ENCODE measurements around the gene PDAP1.

Gene PDAP1

DNA sequence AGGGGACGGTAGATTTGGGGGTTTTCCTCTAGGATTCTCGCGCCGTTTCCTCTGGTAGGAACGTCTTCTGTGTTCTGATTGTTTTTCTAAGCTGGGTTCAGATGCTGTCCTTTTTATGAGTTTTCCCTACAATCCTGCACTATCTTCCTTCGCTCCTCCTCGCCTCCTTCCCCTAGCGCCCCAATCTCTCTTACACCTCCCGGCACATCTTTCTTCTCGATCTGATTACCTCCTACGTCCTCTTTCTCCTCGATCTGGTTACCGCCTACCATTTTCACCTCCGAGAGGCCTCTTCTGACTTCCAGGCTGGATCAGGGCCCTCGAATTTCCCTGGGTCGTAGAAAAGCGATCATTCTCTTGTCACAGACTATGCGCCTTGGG is 785 bp upstream of the PDAP1 start:
- H3K9ac ChIP-seq (ENCODE audit: low read length in 2 of 2): peak overlapping the region; percentile 97 to 99
- H3K27ac ChIP-seq (ENCODE audit: low read length): peak overlapping the region; percentile 98
- H3K4me3 ChIP-seq (ENCODE audit: low read length in 2 of 2): peak overlapping the region; percentile 89 to 99
- no peaks in the 10 kb centered on the region for H3K9me3 ChIP-seq (ENCODE audit: control insufficient read depth in 2 of 2, low read length in 2 of 2)
- H3K4me1 ChIP-seq (ENCODE audit: control insufficient read depth, insufficient read depth, low read length): peaks cover 39% of the 10 kb centered on the region
- H3K27me3 ChIP-seq (ENCODE audit: control insufficient read depth in 1 of 2, insufficient read depth in 2 of 2, low read length in 2 of 2): no peaks in the 10 kb centered on the region
- H3K36me3 ChIP-seq (ENCODE audit: control insufficient read depth in 2 of 2, insufficient read depth in 2 of 2, low read length in 2 of 2): peaks cover 20 to 28% of the 10 kb centered on the region in 2 donors

DNA sequence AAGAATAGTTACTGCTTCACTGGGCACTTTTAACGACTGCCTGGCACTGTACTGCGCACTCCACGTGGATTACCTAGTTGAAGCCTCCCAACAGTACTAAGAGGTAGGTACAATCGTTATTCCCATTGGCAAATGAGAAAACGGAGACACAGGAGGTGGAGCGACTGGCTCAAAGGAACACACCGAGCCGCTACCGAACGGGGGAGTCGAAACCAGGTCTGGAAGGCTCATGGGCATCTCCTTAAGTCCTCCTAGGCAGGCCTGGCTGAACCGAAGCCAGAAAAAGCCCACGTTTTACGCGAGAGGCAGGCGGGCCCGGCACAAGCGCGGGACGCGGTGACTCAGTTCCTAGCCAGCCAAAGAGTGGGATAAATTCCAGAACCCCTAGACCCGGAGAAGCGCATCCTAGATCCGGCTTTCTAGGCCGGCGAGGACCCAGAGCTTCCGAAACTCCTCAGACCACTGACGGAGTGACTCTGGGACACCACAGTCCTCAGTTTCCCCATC is 472 bp downstream of the PDAP1 start:
- H3K27ac ChIP-seq (ENCODE audit: low read length): peak overlapping the region; percentile 98
- peak overlapping the region; percentile 89 to 99 for H3K4me3 ChIP-seq (ENCODE audit: low read length in 2 of 2)
- no peaks in the 10 kb centered on the region for H3K27me3 ChIP-seq (ENCODE audit: control insufficient read depth in 1 of 2, insufficient read depth in 2 of 2, low read length in 2 of 2)
- H3K9me3 ChIP-seq (ENCODE audit: control insufficient read depth in 2 of 2, low read length in 2 of 2): no peaks in the 10 kb centered on the region
- H3K9ac ChIP-seq (ENCODE audit: low read length in 2 of 2): peak overlapping the region; percentile 97 to 99
- H3K4me1 ChIP-seq (ENCODE audit: control insufficient read depth, insufficient read depth, low read length): peaks cover 42% of the 10 kb centered on the region
- H3K36me3 ChIP-seq (ENCODE audit: control insufficient read depth in 2 of 2, insufficient read depth in 2 of 2, low read length in 2 of 2): peaks cover 23 to 35% of the 10 kb centered on the region in 2 donors

DNA sequence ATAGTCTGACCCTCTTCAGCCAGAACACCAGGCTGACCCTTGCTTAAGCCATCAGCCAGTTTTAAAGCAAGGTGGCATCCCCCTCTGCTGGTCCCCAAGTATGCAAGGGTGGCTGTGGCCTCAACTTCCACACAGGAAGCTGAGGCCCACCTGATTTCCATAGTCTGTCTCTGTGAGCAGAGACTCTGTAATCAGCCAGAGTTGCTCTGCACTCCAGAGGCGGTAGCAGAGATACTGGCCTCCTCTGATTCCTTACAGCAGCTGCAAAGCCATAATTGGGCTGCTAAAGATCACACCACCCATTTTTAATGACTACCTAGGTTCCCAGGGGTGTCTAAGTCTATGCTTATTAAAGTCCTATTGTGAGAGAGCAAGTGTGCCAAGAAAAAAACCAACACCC is 1.8 kb downstream of the PDAP1 start:
- Histone ChIP-seq H3K9me3 (ENCODE audit: control insufficient read depth in 2 of 2, low read length in 2 of 2) (no peaks in the 10 kb centered on the region), H3K9ac (ENCODE audit: low read length in 2 of 2) (peak overlapping the region in 1 of 2 donors; percentile 97), H3K27ac (ENCODE audit: low read length) (no peak overlapping the region), H3K4me3 (ENCODE audit: low read length in 2 of 2) (peak overlapping the region in 1 of 2 donors; percentile 14), H3K4me1 (ENCODE audit: control insufficient read depth, insufficient read depth, low read length) (peaks cover 42% of the 10 kb centered on the region), H3K36me3 (ENCODE audit: control insufficient read depth in 2 of 2, insufficient read depth in 2 of 2, low read length in 2 of 2) (peaks cover 17 to 29% of the 10 kb centered on the region in 2 donors), H3K27me3 (ENCODE audit: control insufficient read depth in 1 of 2, insufficient read depth in 2 of 2, low read length in 2 of 2) (no peaks in the 10 kb centered on the region)

DNA sequence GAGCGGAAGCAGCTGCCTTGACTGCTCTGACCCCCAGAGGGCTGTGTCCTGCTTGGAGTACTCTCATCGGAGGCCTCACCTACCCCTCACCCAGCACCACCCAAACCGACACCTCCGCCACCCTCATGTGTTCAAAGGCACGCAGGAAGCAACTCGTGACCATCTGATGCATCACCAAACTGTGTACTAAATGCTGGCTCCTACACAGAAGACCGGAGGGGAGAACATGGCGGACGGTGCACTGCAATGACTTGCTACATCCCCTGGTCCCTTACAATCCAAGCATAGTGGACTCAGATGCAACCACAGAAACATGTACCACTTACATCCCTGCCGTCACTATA is 3.4 kb downstream of the PDAP1 start:
- H3K4me3 ChIP-seq (ENCODE audit: low read length in 2 of 2): no peak overlapping the region
- H3K9me3 ChIP-seq (ENCODE audit: control insufficient read depth in 2 of 2, low read length in 2 of 2): no peaks in the 10 kb centered on the region
- H3K36me3 ChIP-seq (ENCODE audit: control insufficient read depth in 2 of 2, insufficient read depth in 2 of 2, low read length in 2 of 2): peaks cover 22 to 32% of the 10 kb centered on the region in 2 donors
- H3K27ac ChIP-seq (ENCODE audit: low read length): no peak overlapping the region
- no peak overlapping the region for H3K9ac ChIP-seq (ENCODE audit: low read length in 2 of 2)
- peaks cover 37% of the 10 kb centered on the region for H3K4me1 ChIP-seq (ENCODE audit: control insufficient read depth, insufficient read depth, low read length)
- no peaks in the 10 kb centered on the region for H3K27me3 ChIP-seq (ENCODE audit: control insufficient read depth in 1 of 2, insufficient read depth in 2 of 2, low read length in 2 of 2)

DNA sequence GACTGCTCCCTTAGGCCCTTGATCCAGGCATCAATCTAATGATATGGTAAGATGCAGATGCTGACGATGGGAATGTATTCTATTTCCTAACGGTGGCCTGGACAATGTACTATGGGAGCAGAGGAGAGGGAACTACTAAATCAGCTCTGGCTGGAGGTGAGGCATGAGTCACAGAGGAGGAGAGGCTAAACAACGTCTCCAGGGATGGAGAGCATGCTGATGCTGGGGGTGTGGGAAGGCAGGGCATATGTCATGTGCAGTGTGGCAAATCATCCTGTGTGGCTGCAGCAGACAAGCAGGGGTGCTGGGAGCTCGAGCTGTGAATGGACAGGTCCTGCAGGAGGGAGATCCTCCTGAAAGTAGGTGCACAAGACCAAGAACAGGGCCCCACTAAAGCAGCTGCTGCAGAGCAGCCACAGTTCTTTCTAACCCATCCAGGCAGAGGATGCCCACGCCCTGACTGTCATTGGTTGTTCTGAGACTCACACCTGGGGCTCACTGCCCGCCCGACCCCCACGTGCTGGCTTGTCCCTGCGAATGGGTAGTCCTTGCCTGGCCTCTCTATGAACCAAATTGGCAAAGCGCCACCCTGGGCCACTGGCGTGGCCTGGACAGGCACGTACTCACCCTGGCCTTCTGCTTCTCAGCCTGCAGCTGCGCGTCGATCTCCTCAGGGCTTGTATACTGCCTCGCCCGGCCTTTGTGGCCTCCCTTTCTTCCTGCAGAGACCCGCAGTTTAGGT is 4.0 kb downstream of the PDAP1 start:
- H3K27ac ChIP-seq (ENCODE audit: low read length): no peak overlapping the region
- H3K36me3 ChIP-seq (ENCODE audit: control insufficient read depth in 2 of 2, insufficient read depth in 2 of 2, low read length in 2 of 2): peaks cover 23 to 37% of the 10 kb centered on the region in 2 donors
- no peak overlapping the region for H3K4me3 ChIP-seq (ENCODE audit: low read length in 2 of 2)
- H3K9me3 ChIP-seq (ENCODE audit: control insufficient read depth in 2 of 2, low read length in 2 of 2): no peaks in the 10 kb centered on the region
- H3K9ac ChIP-seq (ENCODE audit: low read length in 2 of 2): no peak overlapping the region
- no peaks in the 10 kb centered on the region for H3K27me3 ChIP-seq (ENCODE audit: control insufficient read depth in 1 of 2, insufficient read depth in 2 of 2, low read length in 2 of 2)
- peaks cover 31% of the 10 kb centered on the region for H3K4me1 ChIP-seq (ENCODE audit: control insufficient read depth, insufficient read depth, low read length)

DNA sequence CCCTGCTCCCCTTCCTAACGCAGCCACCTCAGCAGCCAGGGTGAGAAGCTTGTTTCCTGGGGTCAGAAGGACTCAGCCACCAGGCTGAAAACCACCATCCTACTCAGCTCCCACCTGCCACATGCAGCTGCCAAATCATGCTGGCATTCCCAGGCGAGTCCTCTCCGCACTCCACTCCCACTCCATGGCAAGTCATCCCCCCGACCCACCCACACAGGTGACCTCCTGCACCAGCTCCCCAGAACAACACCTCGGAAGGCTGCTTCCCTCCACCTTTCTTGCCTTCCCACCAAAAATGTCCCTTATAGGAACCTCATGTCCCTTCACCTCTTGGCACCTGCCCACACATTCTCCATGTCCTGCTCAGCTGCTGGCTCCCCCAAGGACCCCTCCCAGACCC is 4.6 kb downstream of the PDAP1 start:
- Histone ChIP-seq H3K9ac (ENCODE audit: low read length in 2 of 2) (no peak overlapping the region), H3K4me3 (ENCODE audit: low read length in 2 of 2) (no peak overlapping the region), H3K9me3 (ENCODE audit: control insufficient read depth in 2 of 2, low read length in 2 of 2) (no peaks in the 10 kb centered on the region), H3K36me3 (ENCODE audit: control insufficient read depth in 2 of 2, insufficient read depth in 2 of 2, low read length in 2 of 2) (peaks cover 28 to 42% of the 10 kb centered on the region in 2 donors), H3K4me1 (ENCODE audit: control insufficient read depth, insufficient read depth, low read length) (peaks cover 29% of the 10 kb centered on the region), H3K27ac (ENCODE audit: low read length) (no peak overlapping the region), H3K27me3 (ENCODE audit: control insufficient read depth in 1 of 2, insufficient read depth in 2 of 2, low read length in 2 of 2) (no peaks in the 10 kb centered on the region)

DNA sequence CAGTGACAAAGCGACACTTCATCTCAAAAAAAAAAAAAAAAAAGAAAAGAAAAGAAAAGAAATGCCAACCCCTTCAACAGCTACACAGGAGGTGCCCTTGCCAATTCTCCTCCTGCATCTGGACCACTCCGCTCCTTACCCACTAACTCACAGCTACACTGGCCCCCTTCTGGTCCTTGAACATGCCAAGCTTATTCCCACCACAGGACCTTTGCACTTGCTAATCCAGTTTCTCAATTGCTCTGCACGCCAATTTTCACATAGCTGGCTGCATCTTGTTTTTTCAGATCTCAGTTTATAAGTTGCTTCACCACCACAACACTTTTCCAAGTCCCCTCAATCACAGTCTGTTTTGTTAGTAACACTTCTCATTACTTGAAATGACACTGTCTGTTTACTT is 5.5 kb downstream of the PDAP1 start:
- Histone ChIP-seq H3K36me3 (ENCODE audit: control insufficient read depth in 2 of 2, insufficient read depth in 2 of 2, low read length in 2 of 2) (peaks cover 31 to 46% of the 10 kb centered on the region in 2 donors), H3K9me3 (ENCODE audit: control insufficient read depth in 2 of 2, low read length in 2 of 2) (no peaks in the 10 kb centered on the region), H3K4me1 (ENCODE audit: control insufficient read depth, insufficient read depth, low read length) (peaks cover 28% of the 10 kb centered on the region), H3K4me3 (ENCODE audit: low read length in 2 of 2) (no peak overlapping the region), H3K9ac (ENCODE audit: low read length in 2 of 2) (no peak overlapping the region), H3K27ac (ENCODE audit: low read length) (no peak overlapping the region), H3K27me3 (ENCODE audit: control insufficient read depth in 1 of 2, insufficient read depth in 2 of 2, low read length in 2 of 2) (no peaks in the 10 kb centered on the region)

DNA sequence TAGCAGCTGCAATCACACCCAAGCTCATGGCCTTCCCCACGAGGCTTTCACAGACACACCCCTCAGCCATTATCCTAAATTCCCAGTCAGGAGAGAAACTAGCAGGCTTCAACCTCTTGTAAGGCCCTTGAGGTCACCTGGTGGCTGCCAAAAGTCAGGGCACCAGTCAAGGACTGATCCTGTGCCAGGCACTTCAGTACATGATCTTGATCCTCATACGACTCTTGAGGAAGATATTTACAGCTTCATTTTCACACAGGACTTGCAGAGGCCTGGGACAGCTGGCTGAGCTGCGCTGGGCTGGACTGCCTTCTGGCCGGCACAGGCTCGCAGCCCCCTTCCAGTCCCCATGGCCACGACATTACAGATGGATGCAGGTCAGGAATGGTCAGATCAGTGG is 8.8 kb downstream of the PDAP1 start:
- H3K27ac ChIP-seq (ENCODE audit: low read length): no peak overlapping the region
- peaks cover 41 to 53% of the 10 kb centered on the region in 2 donors for H3K36me3 ChIP-seq (ENCODE audit: control insufficient read depth in 2 of 2, insufficient read depth in 2 of 2, low read length in 2 of 2)
- no peak overlapping the region for H3K9ac ChIP-seq (ENCODE audit: low read length in 2 of 2)

DNA sequence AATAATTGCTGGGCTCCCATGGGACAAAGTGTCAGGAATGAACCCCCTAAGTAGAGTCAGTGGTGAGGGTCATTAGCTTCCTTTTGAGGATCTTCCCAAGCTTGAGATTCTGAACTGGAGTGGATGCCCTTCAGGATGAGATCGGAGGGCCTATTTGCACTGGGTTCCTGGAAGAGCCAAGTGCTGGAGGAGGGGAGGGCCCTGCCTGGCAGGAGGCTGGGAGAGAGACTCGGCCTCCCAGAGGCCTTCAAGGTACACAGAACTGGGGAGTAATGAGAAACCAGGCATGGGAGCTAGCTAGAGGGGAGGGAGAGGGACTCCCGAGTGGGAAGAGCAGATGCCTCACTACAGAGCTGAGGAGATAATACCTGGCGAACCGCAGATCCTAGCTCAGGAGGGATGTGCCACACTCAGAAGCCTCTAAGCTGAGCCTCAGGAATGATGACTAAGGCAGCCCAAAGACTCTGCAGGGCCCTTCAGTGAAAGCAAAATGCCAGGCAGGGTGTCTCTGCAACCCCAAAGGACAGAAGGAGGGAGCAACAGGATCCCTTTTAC is 9.4 kb downstream of the PDAP1 start:
- Histone ChIP-seq H3K4me1 (ENCODE audit: control insufficient read depth, insufficient read depth, low read length) (peaks cover 4% of the 10 kb centered on the region), H3K4me3 (ENCODE audit: low read length in 2 of 2) (no peak overlapping the region), H3K36me3 (ENCODE audit: control insufficient read depth in 2 of 2, insufficient read depth in 2 of 2, low read length in 2 of 2) (peaks cover 40 to 47% of the 10 kb centered on the region in 2 donors), H3K27ac (ENCODE audit: low read length) (no peak overlapping the region), H3K9ac (ENCODE audit: low read length in 2 of 2) (no peak overlapping the region), H3K9me3 (ENCODE audit: control insufficient read depth in 2 of 2, low read length in 2 of 2) (no peaks in the 10 kb centered on the region), H3K27me3 (ENCODE audit: control insufficient read depth in 1 of 2, insufficient read depth in 2 of 2, low read length in 2 of 2) (no peaks in the 10 kb centered on the region)

More for the DNA sequence above, 8.8 kb downstream of the PDAP1 start:
- H3K4me1 ChIP-seq (ENCODE audit: control insufficient read depth, insufficient read depth, low read length): peaks cover 7% of the 10 kb centered on the region
- no peaks in the 10 kb centered on the region for H3K27me3 ChIP-seq (ENCODE audit: control insufficient read depth in 1 of 2, insufficient read depth in 2 of 2, low read length in 2 of 2)
- no peak overlapping the region for H3K4me3 ChIP-seq (ENCODE audit: low read length in 2 of 2)
- no peaks in the 10 kb centered on the region for H3K9me3 ChIP-seq (ENCODE audit: control insufficient read depth in 2 of 2, low read length in 2 of 2)

DNA sequence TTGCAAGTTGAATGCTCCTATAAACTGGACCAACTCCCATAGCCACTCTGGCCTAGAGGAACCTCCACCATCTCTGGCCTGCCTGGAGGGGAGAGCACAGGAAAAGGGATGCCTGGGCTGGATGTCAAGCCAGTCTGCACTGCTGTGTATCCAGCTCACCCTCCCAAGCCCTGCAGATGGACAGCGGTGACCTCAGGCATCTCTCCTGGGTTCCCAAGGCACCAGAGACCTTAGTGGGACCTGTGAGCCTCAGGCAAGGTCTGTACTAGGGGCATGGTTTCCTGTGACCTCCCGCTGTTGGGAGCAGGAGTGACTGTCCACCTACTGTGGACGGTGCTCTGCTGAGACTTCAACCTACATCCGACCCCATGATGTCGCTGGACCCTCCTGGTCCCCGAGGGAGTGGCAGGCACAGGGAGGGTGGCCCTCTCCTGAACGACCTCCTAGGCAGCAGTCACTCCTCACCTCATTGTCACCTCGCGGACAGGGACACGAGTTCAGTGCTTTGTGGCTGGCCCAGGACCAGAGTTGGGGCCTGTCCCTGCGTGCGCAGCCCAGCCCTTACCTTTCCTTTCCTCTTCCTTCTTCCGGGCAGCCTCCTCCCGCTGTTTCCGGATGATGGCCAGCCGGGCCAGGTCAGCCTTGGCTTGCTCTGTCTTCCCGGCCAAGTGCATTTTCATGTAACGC is 11.0 kb downstream of the PDAP1 start:
- peaks cover 17% of the 10 kb centered on the region for H3K4me1 ChIP-seq (ENCODE audit: control insufficient read depth, insufficient read depth, low read length)
- no peak overlapping the region for H3K4me3 ChIP-seq (ENCODE audit: low read length in 2 of 2)
- H3K9ac ChIP-seq (ENCODE audit: low read length in 2 of 2): no peak overlapping the region
- H3K36me3 ChIP-seq (ENCODE audit: control insufficient read depth in 2 of 2, insufficient read depth in 2 of 2, low read length in 2 of 2): peaks cover 30 to 37% of the 10 kb centered on the region in 2 donors
- H3K27ac ChIP-seq (ENCODE audit: low read length): no peak overlapping the region
- H3K9me3 ChIP-seq (ENCODE audit: control insufficient read depth in 2 of 2, low read length in 2 of 2): no peaks in the 10 kb centered on the region
- no peaks in the 10 kb centered on the region for H3K27me3 ChIP-seq (ENCODE audit: control insufficient read depth in 1 of 2, insufficient read depth in 2 of 2, low read length in 2 of 2)

All from stomach smooth muscle (tissue), 2 donors.